HG03571 (cell line): Measurements from ENCODE around the gene PNCK.

Experiments used
- ATAC-seq: cut with Tn5 transposase; IDR thresholded peaks from one replicate; pipeline ENCODE4 v1.9.1; 2021; ENCODE audit not compliant: unreplicated experiment

PNCK gene

GRCh38 chrX:153665726-153666306 is 7.8 kb downstream of the PNCK start:
- ATAC-seq = no peak

- no peak for ATAC-seq
These were observed 11.3 kb downstream of the PNCK start for GRCh38 chrX:153662266-153662665.

DNA sequence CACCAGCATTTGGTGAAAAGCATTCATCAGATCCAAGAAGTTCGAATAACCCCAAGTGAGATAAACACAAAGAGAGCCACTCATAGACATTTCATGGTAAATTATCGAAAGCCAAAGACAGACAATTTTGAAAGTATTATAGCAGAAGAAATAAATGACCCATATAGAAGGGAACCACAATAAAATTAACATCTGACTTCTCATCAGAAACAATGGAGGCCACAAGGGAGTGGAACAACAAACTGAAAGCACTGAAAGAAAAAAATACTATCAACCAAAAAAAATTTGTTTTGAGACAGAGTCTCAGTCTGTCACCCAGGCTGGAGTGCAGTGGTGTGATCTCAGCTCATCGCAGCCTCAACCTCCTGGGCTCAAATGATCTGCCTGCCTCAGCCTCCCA is 14.3 kb downstream of the PNCK start:
- ATAC-seq = no peak

DNA sequence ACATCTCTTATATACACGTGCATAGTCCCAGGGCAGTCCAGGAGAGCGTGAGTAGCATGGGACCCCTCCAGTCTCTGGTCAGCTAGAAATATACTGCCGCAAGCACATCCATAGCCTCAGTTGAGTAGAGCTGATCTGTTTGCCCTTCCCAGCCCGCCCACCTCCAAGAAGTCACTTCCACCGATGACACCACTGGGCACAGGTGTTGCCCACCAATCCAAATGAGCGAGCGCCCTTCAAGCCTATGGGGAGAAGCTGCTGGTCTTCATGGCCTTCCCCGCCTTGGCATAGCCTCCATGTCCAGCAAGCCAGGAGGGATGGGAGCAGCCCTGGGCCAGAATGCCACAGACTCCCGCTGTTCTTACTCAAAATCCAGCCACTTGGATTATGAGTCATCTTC is 16.5 kb downstream of the PNCK start:
- no peak for ATAC-seq

DNA sequence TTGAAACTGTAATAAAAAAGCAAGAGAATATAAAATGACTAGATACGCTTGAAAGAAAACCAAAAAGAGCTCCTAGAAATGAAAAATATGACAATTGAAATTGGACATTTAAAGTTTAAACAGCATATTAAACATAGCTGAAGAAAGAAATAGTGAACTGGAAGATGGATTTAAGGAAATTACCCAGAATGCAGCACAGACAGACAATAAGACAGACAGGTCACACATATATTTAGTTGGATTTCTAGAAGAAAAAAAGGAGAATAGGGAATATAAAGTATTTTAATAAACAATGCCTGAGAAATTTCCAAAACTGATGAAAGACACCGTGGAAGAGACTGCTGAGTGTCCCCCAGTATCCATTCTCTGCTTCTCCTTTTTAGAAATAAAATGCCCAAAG is 20.1 kb downstream of the PNCK start:
- ATAC-seq = no peak

DNA sequence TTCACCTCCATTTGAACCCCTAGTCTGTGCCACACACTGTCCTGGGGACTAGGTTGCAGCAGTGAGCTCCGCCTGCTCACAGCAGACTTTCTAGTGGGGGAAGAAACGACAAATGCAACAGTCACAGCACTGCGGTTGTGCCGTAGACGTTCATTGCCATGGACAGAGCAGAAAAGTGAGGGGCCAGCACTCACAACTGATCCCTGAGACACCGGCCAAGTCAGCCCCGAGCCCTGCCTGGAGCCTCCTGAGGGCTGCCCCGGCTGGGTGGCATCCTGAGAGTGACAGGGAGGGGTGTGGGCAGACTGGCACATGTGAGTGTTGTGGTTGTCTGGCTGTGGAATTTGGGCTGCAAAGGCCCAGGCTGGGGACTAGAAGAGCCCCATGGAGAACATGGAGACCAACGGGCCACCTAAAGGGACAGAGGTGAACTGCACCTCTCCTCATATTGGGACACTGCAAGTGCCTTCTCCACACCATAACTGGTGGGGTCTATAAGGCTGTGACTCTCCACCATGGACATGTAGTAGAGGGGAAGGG is 22.0 kb downstream of the PNCK start:
- ATAC-seq = no peak

DNA sequence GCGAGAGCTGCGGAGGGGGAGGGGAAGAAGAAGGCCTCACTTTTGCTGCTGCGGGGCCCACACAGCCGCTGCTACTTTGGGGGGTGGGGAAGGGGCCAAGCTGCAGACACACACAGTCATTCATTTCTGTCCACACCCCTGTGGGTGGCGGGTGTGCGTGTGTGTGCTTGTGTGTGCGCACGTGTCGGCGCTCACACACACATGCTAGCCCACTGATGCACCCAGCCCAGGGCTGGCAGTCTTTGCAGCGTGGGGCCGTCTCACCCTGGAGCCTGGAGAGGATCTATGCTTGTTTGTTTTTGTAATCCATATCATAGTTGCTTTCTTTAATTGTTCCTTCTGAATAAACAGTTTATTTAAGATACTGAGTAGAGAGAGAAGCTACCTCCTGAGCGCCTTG is 22.7 kb downstream of the PNCK start:
- ATAC-seq = no peak

DNA sequence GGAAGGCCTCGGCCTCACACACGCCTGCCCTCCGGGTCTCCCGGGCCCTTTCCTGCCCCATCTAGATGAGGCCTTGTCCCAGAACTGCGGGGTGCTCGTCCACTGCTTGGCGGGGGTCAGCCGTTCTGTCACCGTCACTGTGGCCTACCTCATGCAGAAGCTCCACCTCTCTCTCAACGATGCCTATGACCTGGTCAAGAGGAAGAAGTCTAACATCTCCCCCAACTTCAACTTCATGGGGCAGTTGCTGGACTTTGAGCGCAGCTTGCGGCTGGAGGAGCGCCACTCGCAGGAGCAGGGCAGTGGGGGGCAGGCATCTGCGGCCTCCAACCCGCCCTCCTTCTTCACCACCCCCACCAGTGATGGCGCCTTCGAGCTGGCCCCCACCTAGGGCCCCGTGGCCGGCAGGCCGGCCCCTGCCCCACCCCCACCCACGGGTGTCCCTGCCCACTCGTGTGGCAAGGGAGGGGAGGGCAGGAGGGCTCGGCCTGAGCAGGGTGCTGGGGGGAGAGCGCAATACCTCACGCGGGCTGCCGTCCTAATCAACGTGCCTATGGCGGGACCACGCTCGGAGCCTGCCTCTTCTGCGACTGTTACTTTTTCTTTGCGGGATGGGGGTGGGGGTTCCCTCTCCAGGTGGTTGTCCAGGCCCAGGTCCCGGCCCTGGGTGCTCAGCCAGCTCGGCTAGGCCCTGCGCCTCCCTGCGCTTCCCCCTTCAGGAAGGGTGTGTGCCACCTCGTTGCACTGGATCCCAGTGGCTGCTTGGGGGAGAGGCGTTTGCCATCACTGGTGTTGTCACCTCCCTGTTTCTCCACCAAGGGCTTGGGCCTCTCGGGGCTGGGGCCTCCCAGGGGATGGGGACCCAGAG is 23.5 kb downstream of the PNCK start:
- ATAC-seq = no peak

GRCh38 chrX:153649178-153649914 is 24.3 kb downstream of the PNCK start:
- no peak for ATAC-seq

DNA sequence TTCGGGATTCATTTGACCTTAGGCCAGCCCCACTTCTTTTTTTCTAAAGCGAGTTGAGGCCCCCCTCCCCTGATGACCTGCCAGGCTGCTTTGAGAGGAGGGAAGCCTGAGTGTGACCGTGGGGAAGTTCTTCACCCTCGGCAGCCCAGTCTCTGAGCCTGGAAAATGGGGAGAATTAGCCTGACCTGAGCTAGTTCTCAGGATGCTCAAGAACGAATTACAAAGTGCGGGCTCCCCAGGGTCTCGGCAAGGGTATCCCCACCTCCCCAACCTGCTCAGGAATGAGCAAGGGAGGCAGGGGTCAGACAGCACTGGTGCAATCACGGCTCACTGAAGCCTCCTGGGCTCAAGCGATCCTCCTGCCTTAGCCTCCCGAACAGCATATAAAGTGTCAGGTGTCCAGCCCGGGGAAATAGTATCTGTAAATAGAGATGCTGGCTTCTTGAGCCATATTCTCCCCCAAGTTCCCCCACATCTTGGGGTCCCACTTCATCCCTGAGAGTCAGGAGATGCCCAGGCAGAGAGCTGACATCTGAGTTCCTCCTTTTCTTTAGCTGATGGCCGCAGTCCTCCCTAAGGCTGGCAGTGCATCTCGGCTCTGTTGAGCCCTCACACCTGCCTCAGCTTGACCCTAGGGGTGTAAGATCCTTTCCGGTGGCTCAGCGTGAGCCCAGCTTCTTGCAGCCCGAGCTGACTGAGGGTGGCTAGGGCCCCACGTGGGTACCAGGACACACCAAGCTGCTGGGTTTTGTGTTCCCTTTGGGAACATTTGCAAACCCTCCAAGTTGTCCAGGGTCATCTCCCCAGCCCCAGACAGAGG is 25.0 kb downstream of the PNCK start:
- ATAC-seq = no peak

DNA sequence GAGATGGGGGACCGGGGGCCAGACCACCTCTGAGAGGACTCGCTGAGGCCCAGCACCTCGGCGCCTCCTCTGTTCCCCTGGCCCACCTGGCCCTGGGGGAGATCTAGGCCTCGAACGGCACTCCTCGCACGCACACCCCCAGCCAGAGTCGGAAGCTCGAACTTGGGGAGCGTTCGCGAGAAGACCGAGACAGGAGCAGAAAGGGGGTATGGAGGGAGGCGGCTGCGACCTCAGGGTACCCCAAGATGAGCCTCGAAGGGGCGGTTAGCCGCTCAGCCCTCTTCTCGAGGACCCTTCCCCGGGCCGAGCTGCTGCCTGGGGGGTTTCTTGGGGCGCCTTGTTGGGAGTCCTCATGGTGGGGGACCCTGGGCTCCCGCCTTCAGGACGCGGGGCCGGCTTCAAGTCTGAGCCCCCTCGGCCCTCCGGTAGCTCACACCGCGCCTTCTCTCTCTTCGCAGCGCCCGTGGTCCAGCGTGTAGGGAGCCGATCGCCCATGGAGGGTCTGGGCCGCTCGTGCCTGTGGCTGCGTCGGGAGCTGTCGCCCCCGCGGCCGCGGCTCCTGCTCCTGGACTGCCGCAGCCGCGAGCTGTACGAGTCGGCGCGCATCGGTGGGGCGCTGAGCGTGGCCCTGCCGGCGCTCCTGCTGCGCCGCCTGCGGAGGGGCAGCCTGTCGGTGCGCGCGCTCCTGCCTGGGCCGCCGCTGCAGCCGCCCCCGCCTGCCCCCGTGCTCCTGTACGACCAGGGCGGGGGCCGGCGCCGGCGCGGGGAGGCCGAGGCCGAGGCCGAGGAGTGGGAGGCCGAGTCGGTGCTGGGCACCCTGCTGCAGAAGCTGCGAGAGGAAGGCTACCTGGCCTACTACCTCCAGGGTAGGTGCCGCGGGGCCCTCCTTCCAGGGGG is 25.9 kb downstream of the PNCK start:
- no peak for ATAC-seq

GRCh38 chrX:153646620-153647373 is 26.8 kb downstream of the PNCK start, which contains the start of gene DUSP9:
DUSP9 (plus strand) TSS chrX:153647203; CDS start chrX:153647954, 751 bp downstream.
- ATAC-seq = no peak

DNA sequence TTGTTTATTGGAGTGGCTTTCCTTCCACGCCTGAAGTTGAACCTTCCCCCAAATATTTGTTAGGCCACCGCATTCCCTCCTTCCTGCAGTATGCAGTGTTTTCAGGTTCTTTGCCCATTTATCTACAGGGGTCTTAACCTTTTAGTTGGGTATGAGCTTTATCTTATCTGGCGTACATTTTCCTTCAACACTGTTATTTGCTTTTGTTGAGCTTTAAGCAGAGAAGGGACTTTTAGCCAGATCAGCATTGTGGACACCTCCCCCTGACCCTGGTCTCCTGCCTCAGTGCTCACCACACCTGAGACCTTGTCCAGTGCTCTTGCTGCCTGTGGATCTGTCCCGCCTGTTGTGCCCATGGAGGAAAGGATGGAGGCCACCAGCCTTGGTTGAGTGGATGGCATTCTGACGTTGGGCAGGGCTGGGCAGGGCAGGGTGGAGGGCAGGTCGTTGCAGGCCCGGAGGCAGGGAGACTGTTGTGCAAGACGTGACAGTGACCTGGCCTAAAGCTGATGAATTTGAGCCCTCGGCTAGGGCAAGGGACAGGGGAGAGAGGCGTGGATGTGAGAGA is 27.6 kb downstream of the PNCK start:
- no peak for ATAC-seq

GRCh38 chrX:153645151-153645550 is 28.5 kb downstream of the PNCK start:
- ATAC-seq = no peak

DNA sequence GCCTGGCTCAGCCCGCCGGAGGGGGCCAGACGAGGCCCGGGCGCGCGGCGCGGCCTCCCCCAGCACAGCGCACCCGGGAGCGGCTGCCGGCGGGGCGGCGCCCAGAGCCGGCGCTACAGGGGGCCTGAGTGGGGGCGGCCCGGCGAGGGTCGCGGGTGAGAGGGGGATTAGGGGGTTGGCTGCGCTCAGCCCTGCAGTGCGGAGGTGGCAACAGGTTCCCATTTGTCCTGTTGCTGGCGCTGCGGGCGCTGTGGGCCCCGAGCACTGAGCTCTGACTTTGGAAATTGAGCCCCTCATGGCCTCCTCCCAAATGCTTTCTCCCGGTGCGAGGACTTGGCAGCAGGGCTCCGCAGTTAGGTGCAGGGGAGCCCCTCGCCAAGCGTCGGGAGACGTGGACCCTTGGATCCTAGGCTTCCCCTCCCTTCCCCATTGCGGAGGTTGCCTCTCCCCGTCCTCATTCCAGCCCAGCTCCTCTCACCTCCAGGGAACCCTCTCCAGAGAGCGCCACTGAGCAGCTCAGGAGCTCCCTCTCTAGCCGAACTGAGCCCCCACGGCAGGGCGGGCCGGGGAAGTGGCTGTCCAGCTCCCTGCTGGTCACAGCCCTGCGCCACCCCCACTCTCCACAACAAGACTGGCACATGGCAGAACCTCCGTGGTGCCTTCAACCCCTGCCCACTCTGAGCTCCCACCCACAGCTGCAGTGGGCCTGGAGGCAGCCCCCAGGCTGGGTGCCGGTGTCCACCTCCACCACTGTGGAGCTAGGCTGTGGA is 29.1 kb downstream of the PNCK start:
- no peak for ATAC-seq

GRCh38 chrX:153643431-153644351 is 29.9 kb downstream of the PNCK start:
- no peak for ATAC-seq
